GM19455 (cell line): ENCODE results near the gene TLR5.

ENCODE experiments used
- ATAC-seq: cut with Tn5 transposase; IDR thresholded peaks from one replicate; pipeline ENCODE4 v1.9.1; 2021; ENCODE audit not compliant: unreplicated experiment

TLR5 gene

DNA sequence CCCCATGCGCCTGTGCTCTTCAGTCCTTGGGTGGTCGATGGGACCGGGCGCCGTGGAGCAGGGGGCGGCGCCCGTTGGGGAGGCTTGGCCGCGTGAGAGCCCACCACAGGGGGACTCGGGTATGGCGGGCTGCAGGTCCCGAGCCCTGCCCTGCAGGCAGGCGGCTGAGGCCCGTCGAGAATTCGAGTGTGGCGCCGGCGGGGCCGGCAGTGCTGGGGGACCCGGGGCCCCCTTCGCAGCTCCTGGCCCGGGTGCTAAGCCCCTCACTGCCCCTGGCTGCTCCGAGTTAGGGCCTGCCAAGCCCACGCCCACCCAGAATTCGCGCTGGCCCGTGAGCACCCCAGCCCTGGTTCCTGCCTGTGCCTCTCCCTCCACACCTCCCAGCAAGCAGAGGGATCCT is 26.1 kb downstream of the TLR5 start:
- no peak for ATAC-seq

- ATAC-seq: no peak
Measured at GRCh38 chr1:223114871-223115270, 28.2 kb downstream of the TLR5 start.

DNA sequence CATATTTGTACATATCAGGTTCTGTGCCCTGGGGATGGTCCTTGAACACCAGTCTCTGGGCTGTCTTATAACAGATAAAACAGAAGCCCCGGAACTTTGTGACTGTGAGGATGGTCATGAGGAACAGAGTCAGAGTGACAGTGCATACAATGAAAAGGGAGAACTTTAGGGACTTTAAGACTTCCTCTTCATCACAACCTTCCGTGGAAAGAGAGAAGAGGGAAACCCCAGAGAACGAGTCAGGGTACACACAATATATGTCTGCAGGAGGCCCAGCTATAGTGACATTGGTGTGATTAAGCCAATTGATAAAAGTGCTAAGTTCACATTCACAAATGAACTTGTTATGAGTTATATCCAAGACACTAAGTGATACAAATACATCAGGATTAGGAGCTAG is 32.1 kb downstream of the TLR5 start:
- no peak for ATAC-seq

GRCh38 chr1:223109581-223110026 is 33.4 kb downstream of the TLR5 start:
- no peak for ATAC-seq

GRCh38 chr1:223106856-223107255 is 36.2 kb downstream of the TLR5 start:
- ATAC-seq: no peak

DNA sequence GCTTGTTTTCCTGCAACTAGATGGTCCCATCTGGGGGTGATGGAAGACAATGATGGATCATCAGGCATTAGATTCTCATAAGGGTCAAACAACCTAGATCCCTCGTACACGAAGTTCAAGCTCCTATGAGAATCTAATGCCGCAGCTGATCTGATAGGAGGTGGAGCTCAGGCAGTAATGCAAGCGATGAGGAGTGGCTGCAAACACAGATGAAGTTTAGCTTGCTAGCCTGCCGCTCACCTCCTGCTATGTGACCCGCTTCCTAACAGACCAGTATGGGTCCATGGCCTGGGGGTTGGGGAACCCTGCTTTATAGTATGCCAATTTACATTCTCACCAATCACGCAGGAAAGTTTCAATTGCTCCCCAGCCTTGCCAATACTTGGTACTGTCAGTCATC is 37.5 kb downstream of the TLR5 start:
- no peak for ATAC-seq

- no peak for ATAC-seq
Measured at GRCh38 chr1:223102797-223103533, 40.1 kb downstream of the TLR5 start.

DNA sequence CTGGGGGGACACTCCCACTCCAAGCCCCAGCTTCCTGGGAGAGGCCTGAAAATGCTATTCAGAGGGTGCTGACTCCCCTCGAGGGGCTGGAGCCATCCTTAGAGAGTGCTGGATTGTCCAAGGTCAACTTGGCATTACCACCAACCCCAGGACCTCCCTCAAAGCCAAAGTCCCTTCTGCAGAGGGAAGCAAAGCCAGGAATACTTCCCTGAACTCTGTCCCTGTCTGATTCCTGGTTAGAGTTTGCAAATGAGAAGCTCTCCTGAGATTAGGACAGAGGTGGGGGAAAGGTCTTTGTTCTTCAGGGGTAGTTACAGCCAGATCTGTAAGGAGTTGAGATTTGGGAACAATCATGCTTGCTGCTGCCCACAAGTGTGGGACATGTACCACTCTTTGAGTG is 45.3 kb downstream of the TLR5 start:
- ATAC-seq: no peak

DNA sequence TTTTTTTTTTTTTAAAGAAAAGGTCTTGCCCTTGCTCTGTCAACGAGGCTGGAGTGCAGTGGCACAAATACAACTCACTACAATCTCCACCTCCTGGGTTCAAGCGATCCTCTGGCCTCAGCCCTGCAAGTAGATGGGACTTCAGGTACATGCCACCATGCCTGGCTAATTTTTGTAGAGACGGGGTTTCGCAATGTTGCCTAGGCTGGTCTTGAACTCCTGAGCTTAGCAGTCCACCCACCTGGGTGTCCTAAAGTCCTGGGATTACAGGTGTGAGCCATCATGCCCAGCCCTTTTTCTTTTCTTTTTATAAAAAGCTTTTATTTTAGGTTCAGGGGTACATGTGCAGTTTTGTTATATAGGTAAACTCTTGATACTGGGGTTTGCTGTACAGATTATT is 47.2 kb downstream of the TLR5 start:
- no peak for ATAC-seq

DNA sequence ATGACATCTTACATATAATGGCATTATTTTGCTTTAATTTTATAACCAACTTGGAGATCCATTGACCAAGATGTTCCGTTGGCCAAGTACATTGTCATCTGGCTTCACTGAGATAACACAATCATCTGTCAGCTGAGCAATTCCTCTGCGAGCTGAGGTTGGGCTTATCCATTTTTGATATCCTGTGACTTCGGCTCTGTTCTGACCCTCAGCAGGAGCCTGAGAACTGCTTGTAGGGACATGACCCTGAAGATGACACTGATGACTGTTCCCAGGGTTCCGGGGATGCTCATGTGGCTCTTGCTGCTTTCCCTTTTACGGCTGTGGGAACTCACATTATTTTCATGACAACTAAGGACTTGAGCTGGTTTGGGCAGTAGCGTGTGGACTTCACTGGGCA is 51.2 kb downstream of the TLR5 start:
- ATAC-seq: no peak

DNA sequence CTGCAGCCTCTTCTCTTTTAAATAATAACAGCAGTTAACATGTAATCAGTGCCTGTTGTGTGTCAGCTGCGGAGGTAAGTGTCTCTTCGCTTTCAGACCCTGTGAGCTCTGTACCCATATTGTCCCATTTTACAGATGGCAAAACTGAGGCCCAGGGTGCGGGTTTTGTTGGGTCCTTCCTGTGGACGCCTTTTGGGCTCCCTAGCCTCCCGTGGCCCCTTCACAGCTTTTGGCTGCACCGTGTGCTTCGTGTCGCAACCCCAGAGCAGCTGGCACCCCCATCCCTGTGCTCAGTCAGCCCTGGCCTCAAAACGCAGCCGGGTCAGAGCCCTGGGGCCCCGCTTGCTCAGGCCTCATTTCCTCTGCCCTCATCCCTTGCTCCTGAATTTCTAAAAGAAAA is 53.8 kb downstream of the TLR5 start:
- ATAC-seq: no peak

- ATAC-seq: no peak
Measured at GRCh38 chr1:223088713-223089240, 54.3 kb downstream of the TLR5 start.

DNA sequence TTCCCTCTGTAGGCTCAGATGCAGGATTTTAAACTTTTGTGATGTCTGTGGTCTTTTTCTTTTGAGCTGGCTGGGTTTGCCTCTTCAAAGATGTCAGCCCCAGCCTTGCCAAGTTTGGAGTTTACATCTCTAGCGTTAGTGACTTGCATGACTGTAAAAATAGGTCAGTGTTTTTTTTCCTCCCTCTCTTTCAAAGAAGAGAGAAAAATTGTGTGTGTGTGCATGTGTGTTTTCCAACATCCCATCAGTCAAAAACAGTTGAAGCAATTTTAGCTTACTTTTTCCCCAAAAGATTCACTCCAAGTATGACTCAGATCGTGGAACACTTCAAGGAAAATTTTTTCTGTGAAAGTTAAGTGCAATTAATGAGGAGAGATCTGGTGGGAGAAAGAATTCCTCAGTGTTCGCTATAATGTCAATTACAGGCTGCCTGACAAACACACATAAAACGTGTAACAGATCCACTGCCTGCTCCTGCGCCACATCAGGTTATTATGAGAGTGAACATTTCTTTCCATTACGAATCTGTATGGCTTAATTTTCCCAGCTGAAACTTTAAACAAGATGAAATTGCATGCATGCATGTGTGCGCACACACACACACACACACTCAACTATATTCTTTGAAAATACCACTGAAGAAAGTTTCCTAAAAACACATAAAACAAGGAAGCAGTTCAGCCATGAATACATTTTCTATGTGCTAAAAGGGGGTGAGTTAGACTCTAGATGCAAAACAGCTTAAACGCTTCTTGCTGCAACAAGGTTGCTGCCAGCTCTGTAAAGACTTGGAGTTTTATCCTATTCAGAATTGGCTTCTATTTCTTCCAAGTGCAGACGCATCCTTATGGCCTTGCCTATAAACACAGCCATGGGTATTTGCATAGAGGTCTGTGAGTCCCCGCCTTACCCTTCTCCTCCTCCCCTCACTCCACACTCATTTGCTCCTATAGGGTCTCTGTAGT is 55.5 kb downstream of the TLR5 start:
- no peak for ATAC-seq

DNA sequence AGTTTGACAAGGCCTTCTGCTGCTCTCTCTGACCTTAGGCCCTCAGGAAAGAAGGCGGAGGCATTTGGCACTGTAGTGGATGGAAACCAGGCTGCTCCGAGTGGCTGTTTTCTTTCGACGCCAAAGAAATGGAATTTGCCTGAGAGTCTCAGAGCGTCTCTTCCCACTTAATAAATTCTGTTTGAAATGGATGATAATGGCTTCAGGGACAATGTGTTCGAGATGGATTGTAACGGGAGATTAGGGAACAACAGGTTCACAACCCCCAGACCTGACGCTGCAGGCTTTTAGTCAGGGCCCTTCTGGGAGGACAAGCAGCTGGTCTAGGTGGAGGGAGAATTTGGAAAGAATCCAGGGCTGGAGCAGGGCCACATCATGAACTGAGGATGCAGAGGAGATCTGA is 58.6 kb downstream of the TLR5 start:
- ATAC-seq: no peak

GRCh38 chr1:223083831-223084230 is 59.2 kb downstream of the TLR5 start:
- no peak for ATAC-seq

DNA sequence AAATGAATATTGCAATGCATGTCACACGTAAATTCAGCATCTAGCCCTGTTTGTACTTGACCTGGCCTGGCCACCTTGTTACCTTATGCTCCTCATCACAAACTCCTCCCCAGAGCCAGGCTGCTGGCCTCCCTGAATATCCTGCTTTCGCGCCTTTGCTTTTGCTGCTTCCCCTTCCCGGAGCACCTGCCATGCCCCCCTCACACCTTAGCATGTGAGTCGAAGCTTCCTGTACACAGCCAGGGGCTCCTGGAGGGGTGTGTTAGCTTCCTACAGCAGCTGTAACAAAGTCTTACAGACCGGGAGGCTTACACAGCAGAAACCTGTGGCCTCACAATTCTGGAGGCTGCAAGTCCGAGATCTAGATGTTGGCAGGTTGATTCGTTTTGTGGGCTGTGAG is 60.1 kb downstream of the TLR5 start:
- ATAC-seq: no peak

DNA sequence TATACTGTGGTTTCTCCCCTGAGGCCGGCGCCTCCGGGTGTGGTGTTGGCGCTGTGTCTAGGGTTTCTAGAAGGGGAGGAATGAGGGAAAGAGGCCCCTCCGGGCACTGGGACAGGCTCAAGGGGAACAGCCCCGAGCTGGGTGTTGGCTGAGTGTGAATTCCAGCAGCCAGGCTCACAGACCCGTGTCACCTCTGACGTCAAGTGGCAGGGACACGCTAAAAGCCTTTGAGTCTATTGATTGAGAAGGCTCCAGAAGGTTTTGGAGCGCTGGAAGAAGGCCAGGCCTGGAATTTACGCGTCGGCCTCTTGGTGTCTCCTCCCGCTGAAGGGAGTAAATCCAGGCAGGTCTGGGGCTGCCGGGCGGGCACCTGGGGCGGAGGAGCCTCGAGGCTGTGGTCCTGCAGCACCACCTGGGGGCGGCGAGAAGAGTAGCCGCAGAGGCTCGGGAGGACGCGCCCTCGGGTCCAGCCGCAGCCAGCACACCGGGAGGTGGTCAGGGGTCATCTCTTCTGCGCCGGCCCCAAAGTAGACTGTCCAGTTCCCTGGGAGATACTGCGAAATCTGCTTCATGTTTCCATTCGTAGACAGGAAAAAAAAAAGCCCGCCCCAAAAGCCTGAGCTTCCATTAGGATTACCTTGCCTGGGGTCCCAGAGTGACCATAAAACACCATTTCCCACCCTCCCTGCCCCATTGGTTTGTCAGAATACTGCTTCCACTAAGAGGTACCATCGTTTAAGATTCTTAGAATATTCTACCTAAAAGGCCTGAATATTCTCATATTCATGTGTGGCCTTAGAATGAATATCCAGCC is 61.7 kb downstream of the TLR5 start:
- peak; percentile 98 for ATAC-seq

- no peak for ATAC-seq
Measured at GRCh38 chr1:223079498-223079897, 63.5 kb downstream of the TLR5 start.

GRCh38 chr1:223077247-223077833 is 65.7 kb downstream of the TLR5 start:
- ATAC-seq: no peak

DNA sequence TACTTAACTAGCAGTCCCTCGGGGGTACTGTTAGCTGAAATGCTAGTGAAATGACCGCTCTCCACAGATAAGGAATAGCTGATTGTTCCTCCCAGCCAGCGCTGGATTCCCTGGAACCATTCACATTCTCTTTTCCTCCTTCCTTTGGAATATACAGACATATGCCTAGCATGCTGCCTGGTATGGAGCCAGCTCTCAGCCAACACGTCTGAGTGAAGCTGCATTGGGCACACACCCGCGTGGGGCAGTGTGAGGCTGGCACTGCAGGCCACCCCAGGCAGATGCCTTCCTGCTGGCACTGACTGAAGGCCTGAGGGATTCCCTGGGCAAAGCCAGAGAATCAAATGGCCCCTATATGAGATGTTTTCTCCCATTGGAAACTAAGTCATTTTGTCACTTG is 66.7 kb downstream of the TLR5 start:
- ATAC-seq: no peak

DNA sequence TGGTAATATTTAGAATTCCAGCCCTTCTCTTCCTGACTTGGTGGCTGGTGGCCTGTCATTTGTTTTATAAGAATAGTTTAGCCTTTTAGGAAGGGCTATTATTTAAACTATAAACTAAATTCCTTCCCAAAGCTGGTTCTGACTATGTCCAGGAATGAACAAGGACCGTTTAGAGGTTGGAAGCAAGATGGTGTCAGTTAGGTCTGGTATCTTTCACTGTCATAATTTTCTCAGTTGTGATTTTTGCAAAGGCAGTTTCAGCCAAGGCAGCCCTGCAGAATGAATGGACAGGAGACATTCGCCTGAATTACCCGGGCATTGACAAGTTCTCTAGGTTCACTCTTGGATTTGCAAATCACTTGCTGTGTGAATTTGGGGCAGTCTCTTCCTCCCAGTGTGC is 67.2 kb downstream of the TLR5 start:
- ATAC-seq: no peak
